MCF 10A (cell line): ENCODE measurements around the gene CATSPERE. TPM values are rescaled to one million over a fixed set of nuclear protein-coding genes. Genes with fewer than 3 reads are reported as not detected.

Experiments used
- BruUV-seq: library from RNA; stranded (reverse); fragments of 400-500 nt; replicated peaks from 2 replicates; lab custom pipeline; 2021; lab: Mats Ljungman, UMichigan
- CTCF ChIA-PET: fragments of 300-600 bp; sonication (Branson Sonifier 250); formaldehyde crosslinking; extraction: SDS; loops from one replicate; lab custom pipeline; 2021; ENCODE audit warnings: antibody characterized with exemption, inconsistent platforms; lab: Yijun Ruan, JAX
- POLR2A ChIA-PET: fragments of 300-600, 350-650 bp; sonication (Branson Sonifier 250); formaldehyde crosslinking; extraction: SDS; loops from one replicate; lab custom pipeline; 2020; ENCODE audit warnings: antibody characterized with exemption, inconsistent platforms; lab: Yijun Ruan, JAX
- DNase-seq: peaks from one replicate; pipeline ENCODE4 v3.0.0-alpha.2; 2018; ENCODE audit not compliant: unreplicated experiment
- H3K27ac Mint-ChIP-seq: one replicate; pipeline ENCODE4 v1.8.0; 2022; ENCODE audit warnings: mild to moderate bottlenecking, low read depth, mixed read lengths; ENCODE audit not compliant: unreplicated experiment
- H3K27me3 Mint-ChIP-seq: one replicate; pipeline ENCODE4 v1.8.0; 2022; ENCODE audit warnings: mixed read lengths; ENCODE audit not compliant: insufficient read depth, unreplicated experiment
- H3K36me3 Mint-ChIP-seq: one replicate; pipeline ENCODE4 v1.8.0; 2022; ENCODE audit warnings: mild to moderate bottlenecking, moderate library complexity, mixed read lengths; ENCODE audit not compliant: insufficient read depth, unreplicated experiment
- H3K4me1 Mint-ChIP-seq: one replicate; pipeline ENCODE4 v1.8.0; 2022; ENCODE audit warnings: mixed read lengths; ENCODE audit not compliant: insufficient read depth, unreplicated experiment
- H3K4me3 Mint-ChIP-seq: one replicate; pipeline ENCODE4 v1.8.0; 2022; ENCODE audit warnings: mild to moderate bottlenecking, moderate library complexity, mixed read lengths; ENCODE audit not compliant: unreplicated experiment
- H3K9me3 Mint-ChIP-seq: one replicate; pipeline ENCODE4 v1.8.0; 2022; ENCODE audit warnings: mixed read lengths; ENCODE audit not compliant: unreplicated experiment
- CTCF ChIP-seq: fragments of 200-600 bp; IDR thresholded peaks from one replicate; pipeline ENCODE4 v1.8.0; 2022; ENCODE audit warnings: antibody characterized with exemption, mild to moderate bottlenecking; ENCODE audit not compliant: unreplicated experiment
- intact Hi-C: fragments of 100-400 bp; cut with micrococcal nuclease; formaldehyde crosslinking; loops from 2 replicates; pipeline ENCODE4 v1.14.1; 2022
- total RNA-seq: library from RNA; stranded (reverse); gene quantifications from 2 replicates; pipeline ENCODE4 v1.2.3, GENCODE V29; 2022

CATSPERE gene
- total RNA-seq, 1 experiment from 2014 or later: 2.1 TPM

GRCh38 chr1:244585867-244586266 lies 124.8 kb downstream of the CATSPERE start:
- no TSS peak for BruUV-seq
- intact Hi-C loops: no loop called here
- no peaks in the 10 kb centered on the region for H3K4me1 Mint-ChIP-seq
- peaks cover 8% of the 10 kb centered on the region for H3K9me3 Mint-ChIP-seq
- H3K36me3 Mint-ChIP-seq: no peaks in the 10 kb centered on the region
- no peak overlapping the region for H3K4me3 Mint-ChIP-seq
- no peak for TF ChIP-seq CTCF
- no peaks in the 10 kb centered on the region for H3K27me3 Mint-ChIP-seq
- ChIA-PET POLR2A (no interaction called here), CTCF (interaction anchor here (0.6 to 1.0 kb wide), 2 partner anchors 14 to 211 kb away, joined by 3 to 4 read pairs; no protein-coding TSS in a partner anchor)
- no peak overlapping the region for H3K27ac Mint-ChIP-seq
- DNase-seq: no peak

- intact Hi-C loops: no loop called here
- no peaks in the 10 kb centered on the region for H3K4me1 Mint-ChIP-seq
- CTCF ChIA-PET: interaction anchor here (0.6 to 1.1 kb wide), 2 partner anchors 13 to 165 kb away, joined by 3 to 4 read pairs; no protein-coding TSS in a partner anchor
- no peaks in the 10 kb centered on the region for H3K36me3 Mint-ChIP-seq
- no peak overlapping the region for H3K4me3 Mint-ChIP-seq
- H3K27ac Mint-ChIP-seq: no peak overlapping the region
- peaks cover 12% of the 10 kb centered on the region for H3K9me3 Mint-ChIP-seq
- no peak for DNase-seq
- TF ChIP-seq CTCF: no peak
- no TSS peak for BruUV-seq
- POLR2A ChIA-PET: interaction anchor here (0.6 kb wide), 1 partner anchor 404 kb away, joined by 3 read pairs; no protein-coding TSS in a partner anchor
- H3K27me3 Mint-ChIP-seq: no peaks in the 10 kb centered on the region
Measured at GRCh38 chr1:244590670-244591069, 129.6 kb downstream of the CATSPERE start.

- Mint-ChIP-seq H3K4me3 (no peak overlapping the region), H3K4me1 (peaks cover 12% of the 10 kb centered on the region), H3K27me3 (no peaks in the 10 kb centered on the region), H3K9me3 (no peaks in the 10 kb centered on the region), H3K27ac (no peak overlapping the region), H3K36me3 (no peaks in the 10 kb centered on the region)
- intact Hi-C loops: no loop called here
- ChIA-PET POLR2A (interaction anchor here (0.6 kb wide), 1 partner anchor 138 kb away, joined by 3 read pairs; no protein-coding TSS in a partner anchor), CTCF (no interaction called here)
- no peak for TF ChIP-seq CTCF
- DNase-seq: no peak
- BruUV-seq: no TSS peak
Measured at GRCh38 chr1:244598611-244599010, 137.5 kb downstream of the CATSPERE start.

- BruUV-seq: no TSS peak
- Mint-ChIP-seq H3K4me1 (peaks cover 12% of the 10 kb centered on the region), H3K9me3 (no peaks in the 10 kb centered on the region), H3K36me3 (no peaks in the 10 kb centered on the region), H3K4me3 (peak overlapping the region; percentile 77), H3K27ac (peak overlapping the region; percentile 99), H3K27me3 (no peaks in the 10 kb centered on the region)
- intact Hi-C loops: loop anchor here (2.0 to 10.0 kb wide), 3 partner anchors 147 to 372 kb away; no protein-coding TSS in a partner anchor
- TF ChIP-seq CTCF: no peak
- CTCF ChIA-PET: interaction anchor here (0.5 to 2.0 kb wide), 24 partner anchors 8 to 450 kb away, joined by 3 to 59 read pairs (median 4); partner anchors contain the start of gene COX20
- POLR2A ChIA-PET: interaction anchor here (0.6 to 2.0 kb wide), 24 partner anchors 9 to 374 kb away, joined by 3 to 39 read pairs (median 4); partner anchors contain the start of genes ADSS2, COX20, DESI2 and HNRNPU
- DNase-seq: peak; percentile 97
Measured at GRCh38 chr1:244599937-244600350, 138.9 kb downstream of the CATSPERE start.
